IMR-90 (cell line): Measurements from ENCODE around the gene ADAMTS19.

Experiments used
- CHD1 ChIP-seq: IDR thresholded peaks from 2 replicates; pipeline ENCODE4 v1.6.1; 2012; ENCODE audit warnings: low read depth, low read length, improper control_type of control experiment
- TF ChIP-seq, protein P1 (sequence below): conservative IDR thresholded peaks from 2 replicates; pipeline ENCODE4 v1.5.1; 2012; ENCODE audit warnings: mild to moderate bottlenecking, low read depth, low read length, improper control_type of control experiment

DNA sequence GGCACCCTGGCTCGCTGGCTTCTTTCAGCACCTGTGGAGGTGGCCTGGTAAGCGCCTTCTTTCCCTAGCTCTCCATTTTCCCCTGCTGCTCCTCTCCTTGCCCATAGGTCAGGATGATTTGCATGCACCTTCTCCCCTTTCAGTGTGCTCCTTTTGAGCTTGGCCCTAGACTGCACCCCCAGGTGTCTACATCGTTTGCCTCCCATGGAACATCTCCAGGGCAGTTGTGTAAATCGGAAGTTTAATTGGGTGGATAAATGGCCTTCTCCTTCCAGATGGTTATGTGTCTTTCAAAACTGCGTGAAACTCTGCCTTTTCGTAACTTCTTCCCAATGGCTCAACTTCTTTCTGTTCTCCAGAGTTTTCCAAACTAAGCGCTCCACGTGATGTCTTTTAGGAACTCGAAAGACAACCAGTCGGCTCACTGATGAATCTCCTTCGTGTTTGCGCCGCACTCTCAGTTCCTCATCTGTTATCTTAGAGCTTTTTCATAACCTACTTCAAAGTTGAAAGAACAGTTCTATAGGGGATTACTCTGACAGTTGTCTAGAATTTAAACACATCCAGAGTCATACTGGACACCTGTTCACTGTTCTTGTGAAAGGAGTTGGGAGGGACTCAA lies 1.7 kb downstream of the ADAMTS19 start:
- TF ChIP-seq, protein P1, sequence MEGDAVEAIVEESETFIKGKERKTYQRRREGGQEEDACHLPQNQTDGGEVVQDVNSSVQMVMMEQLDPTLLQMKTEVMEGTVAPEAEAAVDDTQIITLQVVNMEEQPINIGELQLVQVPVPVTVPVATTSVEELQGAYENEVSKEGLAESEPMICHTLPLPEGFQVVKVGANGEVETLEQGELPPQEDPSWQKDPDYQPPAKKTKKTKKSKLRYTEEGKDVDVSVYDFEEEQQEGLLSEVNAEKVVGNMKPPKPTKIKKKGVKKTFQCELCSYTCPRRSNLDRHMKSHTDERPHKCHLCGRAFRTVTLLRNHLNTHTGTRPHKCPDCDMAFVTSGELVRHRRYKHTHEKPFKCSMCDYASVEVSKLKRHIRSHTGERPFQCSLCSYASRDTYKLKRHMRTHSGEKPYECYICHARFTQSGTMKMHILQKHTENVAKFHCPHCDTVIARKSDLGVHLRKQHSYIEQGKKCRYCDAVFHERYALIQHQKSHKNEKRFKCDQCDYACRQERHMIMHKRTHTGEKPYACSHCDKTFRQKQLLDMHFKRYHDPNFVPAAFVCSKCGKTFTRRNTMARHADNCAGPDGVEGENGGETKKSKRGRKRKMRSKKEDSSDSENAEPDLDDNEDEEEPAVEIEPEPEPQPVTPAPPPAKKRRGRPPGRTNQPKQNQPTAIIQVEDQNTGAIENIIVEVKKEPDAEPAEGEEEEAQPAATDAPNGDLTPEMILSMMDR: no peak
- TF ChIP-seq CHD1: no peak
